Activated naive CD4-positive, alpha-beta T cell treated with anti-CD3 and anti-CD28 coated beads, Interleukin-2, amount 50 U/mL, for 16 hours (primary cell): ENCODE results near the gene DOCK10.

Experiments used
- DNase-seq: peaks from one replicate; pipeline ENCODE4 v3.0.0-alpha.2; 2020

DOCK10 gene

GRCh38 chr2:224753743-224754540 lies 288.3 kb downstream of the DOCK10 start:
- no peak for DNase-seq

GRCh38 chr2:224751996-224752698 lies 290.1 kb downstream of the DOCK10 start:
- DNase-seq, result no peak

GRCh38 chr2:224749136-224749535 lies 293.1 kb downstream of the DOCK10 start:
- no peak for DNase-seq

GRCh38 chr2:224747765-224748164 lies 294.5 kb downstream of the DOCK10 start:
- no peak for DNase-seq

- no peak for DNase-seq
Observed at GRCh38 chr2:224736227-224736626, 306.0 kb downstream of the DOCK10 start.

- DNase-seq, result no peak
Observed at GRCh38 chr2:224734949-224735348, 307.3 kb downstream of the DOCK10 start.

GRCh38 chr2:224731665-224732064 lies 310.6 kb downstream of the DOCK10 start:
- no peak for DNase-seq

- no peak for DNase-seq
Observed at GRCh38 chr2:224729435-224729834, 312.8 kb downstream of the DOCK10 start.

GRCh38 chr2:224724331-224724730 lies 317.9 kb downstream of the DOCK10 start:
- DNase-seq, result no peak

- no peak for DNase-seq
Observed at GRCh38 chr2:224723586-224724217, 318.6 kb downstream of the DOCK10 start.

GRCh38 chr2:224722770-224723169 lies 319.5 kb downstream of the DOCK10 start:
- no peak for DNase-seq

GRCh38 chr2:224722250-224722649 lies 320.0 kb downstream of the DOCK10 start:
- DNase-seq, result no peak

- DNase-seq, result no peak
Observed at GRCh38 chr2:224716921-224717320, 325.3 kb downstream of the DOCK10 start.

- no peak for DNase-seq
Observed at GRCh38 chr2:224716201-224716600, 326.1 kb downstream of the DOCK10 start, which contains the start of gene CCDC195. CCDC195 (minus strand) TSS chr2:224716365; CDS start chr2:224716365, 0 bp downstream.
